HepG2 (cell line): Measurements from ENCODE around the gene RBM19. TPM values are rescaled to one million over a fixed set of nuclear protein-coding genes. Genes with fewer than 3 reads are reported as not detected.

ENCODE experiments used
- ATAC-seq: fragments of 200-7000 bp; cut with Tn5 transposase; 3 replicates; pipeline ENCODE4 v1.9.1; 2020; ENCODE audit warnings: mild to moderate bottlenecking, moderate library complexity
- BruUV-seq: library from RNA; stranded (reverse); fragments of 400-500 nt; replicated peaks from 2 replicates; lab custom pipeline; 2021; lab: Mats Ljungman, UMichigan
- CTCF ChIA-PET: fragments of 300-600 bp; formaldehyde crosslinking; extraction: SDS; loops from one replicate; lab custom pipeline; 2021; ENCODE audit warnings: low total read pairs, inconsistent platforms, low intra/inter-chr PET ratio; lab: Yijun Ruan, JAX
- POLR2A ChIA-PET: fragments of 350-600 bp; sonication (Branson Sonifier 250); formaldehyde crosslinking; loops from one replicate; lab custom pipeline; 2020; ENCODE audit warnings: antibody characterized with exemption, inconsistent platforms; lab: Yijun Ruan, JAX
- DNase-seq: peaks from one replicate; pipeline ENCODE4 v3.0.0-alpha.2; 2015; ENCODE audit warnings: low spot score
- FAIRE-seq: peaks from 3 replicates; lab custom pipeline; 2011; peaks lifted over from hg19 to GRCh38; lab: Jason Lieb, UNC
- H2AFZ ChIP-seq: one replicate; pipeline ENCODE4 v1.6.1; 2011; ENCODE audit warnings: low read length, inconsistent platforms
- H3K27ac ChIP-seq: fragments of 300-600 bp; 3 replicates; pipeline ENCODE4 v1.8.0; 2011; ENCODE audit warnings: mixed run types, mild to moderate bottlenecking, mixed read lengths, low read length, inconsistent platforms; ENCODE audit not compliant: insufficient read depth; ENCODE audit errors: extremely low read length
- H3K27me3 ChIP-seq, 2 experiments: fragments of 200-600 bp in 1 of 2; 2 replicates in 1 of 2; 3 replicates in 1 of 2; pipeline versions ENCODE4 v1.6.0 to v1.8.0; 2011; ENCODE audit warnings: low read length in 2 of 2, mild to moderate bottlenecking in 2 of 2, moderate library complexity in 2 of 2, inconsistent platforms in 1 of 2; ENCODE audit not compliant: insufficient read depth in 2 of 2, control insufficient read depth in 1 of 2
- H3K36me3 ChIP-seq, 2 experiments: fragments of 200-600 bp in 1 of 2; replicated peaks in 1 of 2; 2 replicates in 1 of 2; 3 replicates in 1 of 2; pipeline versions ENCODE4 v1.5.1 to v1.8.0; 2011; ENCODE audit warnings: low read length in 2 of 2, inconsistent platforms in 1 of 2; ENCODE audit not compliant: insufficient read depth in 2 of 2, control insufficient read depth in 1 of 2
- H3K4me1 ChIP-seq: 2 replicates; pipeline ENCODE4 v1.5.1; 2012; ENCODE audit warnings: low read length, inconsistent platforms; ENCODE audit not compliant: insufficient read depth
- H3K4me2 ChIP-seq: 2 replicates; pipeline ENCODE4 v1.6.0; 2011; ENCODE audit warnings: low read depth, low read length, inconsistent platforms
- H3K4me3 ChIP-seq, 3 experiments: fragments of 200-600 bp in 1 of 3; sonication (generic), shearing (Covaris generic) in 1 of 3; replicated peaks in 1 of 3; 2 replicates each; pipeline ENCODE4 v1.5.1; 2011 to 2016; ENCODE audit warnings: low read length in 3 of 3, inconsistent platforms in 2 of 3, low read depth in 2 of 3, mild to moderate bottlenecking in 2 of 3, control low read depth in 1 of 3, mixed read lengths in 1 of 3; ENCODE audit not compliant: insufficient read depth in 1 of 3
- H3K79me2 ChIP-seq: one replicate; pipeline ENCODE4 v1.6.1; 2011; ENCODE audit warnings: low read length, inconsistent platforms; ENCODE audit not compliant: insufficient read depth
- H3K9ac ChIP-seq: 2 replicates; pipeline ENCODE4 v1.6.0; 2011; ENCODE audit warnings: mild to moderate bottlenecking, low read depth, low read length, inconsistent platforms; ENCODE audit not compliant: insufficient read depth
- H3K9me3 ChIP-seq: 2 replicates; pipeline ENCODE4 v1.5.1; 2012; ENCODE audit warnings: mild to moderate bottlenecking, low read length
- H4K20me1 ChIP-seq: 2 replicates; pipeline ENCODE4 v1.6.0; 2011; ENCODE audit warnings: inconsistent platforms, mild to moderate bottlenecking, low read length, moderate library complexity; ENCODE audit not compliant: insufficient read depth
- EHMT2 ChIP-seq: fragments of 200-600 bp; sonication (generic); IDR thresholded peaks from 2 replicates; pipeline ENCODE4 v1.7.0; 2017; ENCODE audit warnings: antibody characterized with exemption, low read depth, low read length, borderline replicate concordance
- EZH2 ChIP-seq: conservative IDR thresholded peaks from 2 replicates; pipeline ENCODE4 v1.6.1; 2012; ENCODE audit warnings: mild to moderate bottlenecking, low read depth, low read length, moderate library complexity
- KLF9 ChIP-seq: IDR thresholded peaks from 2 replicates; pipeline ENCODE4 v1.6.1; 2016; ENCODE audit warnings: low read depth
- RCOR2 ChIP-seq: IDR thresholded peaks from 2 replicates; pipeline ENCODE4 v1.6.1; 2016; ENCODE audit warnings: missing biosample characterization, missing genetic modification reagents
- SIX4 ChIP-seq: sonication (generic); formaldehyde crosslinking; IDR thresholded peaks from 2 replicates; pipeline ENCODE4 v1.4.0; 2020; ENCODE audit warnings: missing genetic modification reagents
- ZNF556 ChIP-seq: sonication (generic); formaldehyde crosslinking; IDR thresholded peaks from 2 replicates; pipeline ENCODE4 v1.4.0; 2020; ENCODE audit warnings: mild to moderate bottlenecking, missing genetic modification reagents, borderline replicate concordance
- WGBS: methylation state at CpG from one replicate; pipeline ENCODE4 v1.1.6; 2017; ENCODE audit warnings: low lambda C conversion rate; 5-methylcytosine and 5-hydroxymethylcytosine counted together
- in situ Hi-C: cut with HindIII; loops from 2 replicates; pipeline ENCODE4 v1.10.0; 2017; ENCODE audit warnings: low pct_unique_long_range_greater_than_20kb; ENCODE audit not compliant: extremely low pct_ligation_motif_present
- intact Hi-C: fragments of 100-400 bp; cut with micrococcal nuclease; formaldehyde crosslinking; loops from one replicate; pipeline ENCODE4 v1.10.0; 2022; ENCODE audit not compliant: unreplicated experiment
- polyA plus RNA-seq, 8 experiments: library from polyadenylated mRNA; depleted of rRNA in 3 of 8; stranded (reverse) in 7 of 8; unstranded in 1 of 8; fragments of >200 nt; fragmentation: Illumina TruSeq in 4 of 8; extraction: Trizol in 4 of 8; gene quantifications; 2 replicates each; pipeline versions ENCODE4 v1.2.1 to v1.2.3, GENCODE V29; 2011 to 2016; ENCODE audit warnings: low read depth in 4 of 8, missing spikeins in 1 of 8, mixed read lengths in 1 of 8; ENCODE audit not compliant: insufficient read depth in 1 of 8
- total RNA-seq, 5 experiments: library from RNA; depleted of rRNA; stranded (reverse); fragments of >200 nt; fragmentation: Illumina TruSeq; extraction: Trizol; gene quantifications; 2 replicates each; pipeline ENCODE4 v1.2.3, GENCODE V29; 2016; ENCODE audit warnings: low read depth in 1 of 5
- TF ChIP-seq, protein P1 (sequence below), 2 experiments: fragments of 450-650 bp in 1 of 2; sonication (generic) in 1 of 2; formaldehyde crosslinking; IDR thresholded peaks; 2 replicates each; pipeline versions ENCODE4 v1.5.0 to v1.8.0; 2020 to 2022; ENCODE audit warnings: mild to moderate bottlenecking in 1 of 2, missing genetic modification reagents in 1 of 2
- TF ChIP-seq, protein P2 (sequence below): sonication (generic); formaldehyde crosslinking; IDR thresholded peaks from 2 replicates; pipeline ENCODE4 v1.8.1; 2022; ENCODE audit warnings: low read depth, mild to moderate bottlenecking, missing genetic modification reagents
- TF ChIP-seq, protein P3 (sequence below): sonication (generic); formaldehyde crosslinking; IDR thresholded peaks from 2 replicates; pipeline ENCODE4 v1.5.0; 2020; ENCODE audit warnings: mild to moderate bottlenecking, low read depth, missing genetic modification reagents, borderline replicate concordance
- TF ChIP-seq, protein P4 (sequence below): sonication (generic); formaldehyde crosslinking; IDR thresholded peaks from 2 replicates; pipeline ENCODE4 v1.4.0; 2020; ENCODE audit warnings: missing genetic modification reagents
- TF ChIP-seq, protein P5 (sequence below), 2 experiments: sonication (generic) in 1 of 2; formaldehyde crosslinking in 1 of 2; IDR thresholded peaks; 2 replicates each; pipeline versions ENCODE4 v1.6.1 to v1.9.0; 2014 to 2022; ENCODE audit warnings: antibody characterized with exemption in 1 of 2, borderline replicate concordance in 1 of 2, inconsistent platforms in 1 of 2, low read depth in 1 of 2, missing genetic modification reagents in 1 of 2

The RBM19 gene
- total and polyA plus RNA-seq, 2 of the 13 experiments (the other 11 are each of a cell fraction or from before 2014, with no cell fraction given): 19.3 to 32.2 TPM

GRCh38 chr12:113960030-113960429, 6.1 kb downstream of the RBM19 start (continued):
- TF ChIP-seq, protein P1, sequence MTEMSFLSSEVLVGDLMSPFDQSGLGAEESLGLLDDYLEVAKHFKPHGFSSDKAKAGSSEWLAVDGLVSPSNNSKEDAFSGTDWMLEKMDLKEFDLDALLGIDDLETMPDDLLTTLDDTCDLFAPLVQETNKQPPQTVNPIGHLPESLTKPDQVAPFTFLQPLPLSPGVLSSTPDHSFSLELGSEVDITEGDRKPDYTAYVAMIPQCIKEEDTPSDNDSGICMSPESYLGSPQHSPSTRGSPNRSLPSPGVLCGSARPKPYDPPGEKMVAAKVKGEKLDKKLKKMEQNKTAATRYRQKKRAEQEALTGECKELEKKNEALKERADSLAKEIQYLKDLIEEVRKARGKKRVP (CRISPR knock-in tag; IDR thresholded peaks at IDR 0.05): no peak
- TF ChIP-seq KLF9 (CRISPR knock-in tag) (no peak), ZNF556 (CRISPR knock-in tag) (no peak), EZH2 (no peak)
- TF ChIP-seq, protein P2, sequence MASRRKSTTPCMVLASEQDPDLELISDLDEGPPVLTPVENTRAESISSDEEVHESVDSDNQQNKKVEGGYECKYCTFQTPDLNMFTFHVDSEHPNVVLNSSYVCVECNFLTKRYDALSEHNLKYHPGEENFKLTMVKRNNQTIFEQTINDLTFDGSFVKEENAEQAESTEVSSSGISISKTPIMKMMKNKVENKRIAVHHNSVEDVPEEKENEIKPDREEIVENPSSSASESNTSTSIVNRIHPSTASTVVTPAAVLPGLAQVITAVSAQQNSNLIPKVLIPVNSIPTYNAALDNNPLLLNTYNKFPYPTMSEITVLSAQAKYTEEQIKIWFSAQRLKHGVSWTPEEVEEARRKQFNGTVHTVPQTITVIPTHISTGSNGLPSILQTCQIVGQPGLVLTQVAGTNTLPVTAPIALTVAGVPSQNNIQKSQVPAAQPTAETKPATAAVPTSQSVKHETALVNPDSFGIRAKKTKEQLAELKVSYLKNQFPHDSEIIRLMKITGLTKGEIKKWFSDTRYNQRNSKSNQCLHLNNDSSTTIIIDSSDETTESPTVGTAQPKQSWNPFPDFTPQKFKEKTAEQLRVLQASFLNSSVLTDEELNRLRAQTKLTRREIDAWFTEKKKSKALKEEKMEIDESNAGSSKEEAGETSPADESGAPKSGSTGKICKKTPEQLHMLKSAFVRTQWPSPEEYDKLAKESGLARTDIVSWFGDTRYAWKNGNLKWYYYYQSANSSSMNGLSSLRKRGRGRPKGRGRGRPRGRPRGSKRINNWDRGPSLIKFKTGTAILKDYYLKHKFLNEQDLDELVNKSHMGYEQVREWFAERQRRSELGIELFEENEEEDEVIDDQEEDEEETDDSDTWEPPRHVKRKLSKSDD: no peak
- TF ChIP-seq, protein P3, sequence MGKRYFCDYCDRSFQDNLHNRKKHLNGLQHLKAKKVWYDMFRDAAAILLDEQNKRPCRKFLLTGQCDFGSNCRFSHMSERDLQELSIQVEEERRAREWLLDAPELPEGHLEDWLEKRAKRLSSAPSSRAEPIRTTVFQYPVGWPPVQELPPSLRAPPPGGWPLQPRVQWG (CRISPR knock-in tag): no peak

DNA sequence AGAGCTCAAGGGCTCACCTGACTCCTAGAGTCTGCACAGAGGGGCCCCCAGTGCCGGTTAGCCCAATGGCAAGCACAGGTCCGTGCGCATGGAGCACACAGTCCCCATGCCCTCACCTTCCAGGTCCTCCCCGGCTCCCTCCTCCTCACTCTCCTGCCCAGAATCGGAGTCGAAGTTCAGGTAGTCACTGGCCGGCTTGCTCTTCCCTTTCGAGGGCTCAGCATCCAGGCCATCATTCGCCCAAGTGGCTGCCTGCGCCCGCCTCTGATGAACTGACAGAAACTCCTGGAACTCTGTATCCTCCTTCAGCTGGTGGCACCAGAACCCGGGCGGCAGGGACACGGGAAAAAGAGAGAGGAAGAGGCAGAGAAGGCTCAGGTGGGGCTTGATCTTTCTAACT, 7.0 kb downstream of the RBM19 start:
- Histone ChIP-seq H3K9me3 (no peaks in the 10 kb centered on the region), H3K9ac (no peak overlapping the region), H3K27ac (no peak overlapping the region), H3K4me2 (no peak overlapping the region), H3K4me3 (no peak overlapping the region), H4K20me1 (no peaks in the 10 kb centered on the region), H3K4me1 (peaks cover 8% of the 10 kb centered on the region), H3K79me2 (peaks cover 12% of the 10 kb centered on the region), H3K27me3 (no peaks in the 10 kb centered on the region), H3K36me3 (peaks cover 49 to 82% of the 10 kb centered on the region in 2 experiments), H2AFZ (no peak overlapping the region)
- in situ Hi-C loops: no loop called here
- WGBS: 95% methylated on average over 11 of the region's 14 CpGs
- DNase-seq (no peak), ATAC-seq (no peak), FAIRE-seq (no peak)
- POLR2A ChIA-PET: no interaction called here
- no TSS peak for BruUV-seq
- intact Hi-C loops: no loop called here
- CTCF ChIA-PET: no interaction called here
- TF ChIP-seq RCOR2 (CRISPR knock-in tag) (no peak), EHMT2 (no peak), SIX4 (no peak)
- TF ChIP-seq, protein P4, sequence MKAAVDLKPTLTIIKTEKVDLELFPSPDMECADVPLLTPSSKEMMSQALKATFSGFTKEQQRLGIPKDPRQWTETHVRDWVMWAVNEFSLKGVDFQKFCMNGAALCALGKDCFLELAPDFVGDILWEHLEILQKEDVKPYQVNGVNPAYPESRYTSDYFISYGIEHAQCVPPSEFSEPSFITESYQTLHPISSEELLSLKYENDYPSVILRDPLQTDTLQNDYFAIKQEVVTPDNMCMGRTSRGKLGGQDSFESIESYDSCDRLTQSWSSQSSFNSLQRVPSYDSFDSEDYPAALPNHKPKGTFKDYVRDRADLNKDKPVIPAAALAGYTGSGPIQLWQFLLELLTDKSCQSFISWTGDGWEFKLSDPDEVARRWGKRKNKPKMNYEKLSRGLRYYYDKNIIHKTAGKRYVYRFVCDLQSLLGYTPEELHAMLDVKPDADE (CRISPR knock-in tag): no peak
- TF ChIP-seq, protein P5, sequence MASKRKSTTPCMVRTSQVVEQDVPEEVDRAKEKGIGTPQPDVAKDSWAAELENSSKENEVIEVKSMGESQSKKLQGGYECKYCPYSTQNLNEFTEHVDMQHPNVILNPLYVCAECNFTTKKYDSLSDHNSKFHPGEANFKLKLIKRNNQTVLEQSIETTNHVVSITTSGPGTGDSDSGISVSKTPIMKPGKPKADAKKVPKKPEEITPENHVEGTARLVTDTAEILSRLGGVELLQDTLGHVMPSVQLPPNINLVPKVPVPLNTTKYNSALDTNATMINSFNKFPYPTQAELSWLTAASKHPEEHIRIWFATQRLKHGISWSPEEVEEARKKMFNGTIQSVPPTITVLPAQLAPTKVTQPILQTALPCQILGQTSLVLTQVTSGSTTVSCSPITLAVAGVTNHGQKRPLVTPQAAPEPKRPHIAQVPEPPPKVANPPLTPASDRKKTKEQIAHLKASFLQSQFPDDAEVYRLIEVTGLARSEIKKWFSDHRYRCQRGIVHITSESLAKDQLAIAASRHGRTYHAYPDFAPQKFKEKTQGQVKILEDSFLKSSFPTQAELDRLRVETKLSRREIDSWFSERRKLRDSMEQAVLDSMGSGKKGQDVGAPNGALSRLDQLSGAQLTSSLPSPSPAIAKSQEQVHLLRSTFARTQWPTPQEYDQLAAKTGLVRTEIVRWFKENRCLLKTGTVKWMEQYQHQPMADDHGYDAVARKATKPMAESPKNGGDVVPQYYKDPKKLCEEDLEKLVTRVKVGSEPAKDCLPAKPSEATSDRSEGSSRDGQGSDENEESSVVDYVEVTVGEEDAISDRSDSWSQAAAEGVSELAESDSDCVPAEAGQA (IDR thresholded peaks at IDR 0.05; ENCODE audit: low read depth): no peak
- TF ChIP-seq, protein P5 (CRISPR knock-in tag; IDR thresholded peaks at IDR 0.05; ENCODE audit: borderline replicate concordance): no peak
